ENCODE data around the gene TM9SF2.
"Not testable (repeated sequence)": the region's sequence is repeated elsewhere in the genome, so short reads cannot be mapped to it uniquely, and the experiment has no call there.

TM9SF2 gene

GRCh38 chr13:99501184-99501847, at the start of gene TM9SF2:
TSS of gene TM9SF2 (plus strand) at chr13:99501472. CDS start at chr13:99501607, 135 bp downstream.
- no peak for TF ChIP-seq ZNF274 (IDR thresholded peaks at IDR 0.05; ENCODE audit: low read depth, low read length)
- H3K4me3 ChIP-seq (ENCODE audit: low read length): peak within 1 kb of the TSS; percentile 84

GRCh38 chr13:99454518-99455183, 46.6 kb upstream of the TM9SF2 start:
- TF ChIP-seq ZNF274 (IDR thresholded peaks at IDR 0.05; ENCODE audit: low read depth, low read length): no peak
- no peak overlapping the region for H3K4me3 ChIP-seq (ENCODE audit: low read length)

GRCh38 chr13:99459099-99459850, 42.0 kb upstream of the TM9SF2 start:
- no peak overlapping the region for H3K4me3 ChIP-seq (ENCODE audit: low read length)
- no peak for TF ChIP-seq ZNF274 (IDR thresholded peaks at IDR 0.05; ENCODE audit: low read depth, low read length)

GRCh38 chr13:99460802-99461201, 40.5 kb upstream of the TM9SF2 start:
- H3K4me3 ChIP-seq (ENCODE audit: low read length): not testable (repeated sequence)

GRCh38 chr13:99463646-99464397, 37.5 kb upstream of the TM9SF2 start:
- no peak overlapping the region for H3K4me3 ChIP-seq (ENCODE audit: low read length)
- no peak for TF ChIP-seq ZNF274 (IDR thresholded peaks at IDR 0.05; ENCODE audit: low read depth, low read length)

- TF ChIP-seq ZNF274 (IDR thresholded peaks at IDR 0.05; ENCODE audit: low read depth, low read length): no peak
- no peak overlapping the region for H3K4me3 ChIP-seq (ENCODE audit: low read length)
These were observed 36.8 kb upstream of the TM9SF2 start for GRCh38 chr13:99464441-99464949.

- no peak overlapping the region for H3K4me3 ChIP-seq (ENCODE audit: low read length)
- TF ChIP-seq ZNF274 (IDR thresholded peaks at IDR 0.05; ENCODE audit: low read depth, low read length): no peak
These were observed 35.8 kb upstream of the TM9SF2 start for GRCh38 chr13:99465454-99465853.

GRCh38 chr13:99467764-99468163, 33.5 kb upstream of the TM9SF2 start:
- no peak overlapping the region for H3K4me3 ChIP-seq (ENCODE audit: low read length)
- TF ChIP-seq ZNF274 (IDR thresholded peaks at IDR 0.05; ENCODE audit: low read depth, low read length): no peak

GRCh38 chr13:99469041-99469440, 32.2 kb upstream of the TM9SF2 start:
- no peak overlapping the region for H3K4me3 ChIP-seq (ENCODE audit: low read length)
- TF ChIP-seq ZNF274 (IDR thresholded peaks at IDR 0.05; ENCODE audit: low read depth, low read length): no peak

- no peak for TF ChIP-seq ZNF274 (IDR thresholded peaks at IDR 0.05; ENCODE audit: low read depth, low read length)
These were observed 31.2 kb upstream of the TM9SF2 start for GRCh38 chr13:99470027-99470426.

GRCh38 chr13:99471221-99472121, 29.8 kb upstream of the TM9SF2 start:
- no peak for TF ChIP-seq ZNF274 (IDR thresholded peaks at IDR 0.05; ENCODE audit: low read depth, low read length)
- H3K4me3 ChIP-seq (ENCODE audit: low read length): no peak overlapping the region

More at GRCh38 chr13:99470027-99470426, 31.2 kb upstream of the TM9SF2 start:
- no peak overlapping the region for H3K4me3 ChIP-seq (ENCODE audit: low read length)

GRCh38 chr13:99472122-99472440, 29.2 kb upstream of the TM9SF2 start:
- H3K4me3 ChIP-seq (ENCODE audit: low read length): no peak overlapping the region
- no peak for TF ChIP-seq ZNF274 (IDR thresholded peaks at IDR 0.05; ENCODE audit: low read depth, low read length)

GRCh38 chr13:99473515-99473914, 27.8 kb upstream of the TM9SF2 start:
- H3K4me3 ChIP-seq (ENCODE audit: low read length): no peak overlapping the region
- TF ChIP-seq ZNF274 (IDR thresholded peaks at IDR 0.05; ENCODE audit: low read depth, low read length): no peak

All from GM08714 (cell line).